ENCODE measurements around the gene TM7SF2.

TM7SF2 gene

GRCh38 chr11:65125197-65126056, 13.8 kb downstream of the TM7SF2 start:
- DNase-seq: no peak
- no peak for TF ChIP-seq CTCF (IDR thresholded peaks at IDR 0.05; ENCODE audit: low read depth, low read length)
- no peaks in the 10 kb centered on the region for H3K4me1 ChIP-seq
- H3K9me3 ChIP-seq: no peaks in the 10 kb centered on the region
- H3K4me3 ChIP-seq (ENCODE audit: low read depth, low read length): no peak overlapping the region
- no peaks in the 10 kb centered on the region for H3K27me3 ChIP-seq
- H3K36me3 ChIP-seq: peaks cover 7% of the 10 kb centered on the region

GRCh38 chr11:65126624-65127274, 15.1 kb downstream of the TM7SF2 start:
- no peaks in the 10 kb centered on the region for H3K4me1 ChIP-seq
- no peak for DNase-seq
- H3K4me3 ChIP-seq (ENCODE audit: low read depth, low read length): no peak overlapping the region
- H3K27me3 ChIP-seq: no peaks in the 10 kb centered on the region
- peaks cover 9% of the 10 kb centered on the region; the same call in 1 of the 2 replicates for H3K36me3 ChIP-seq
- TF ChIP-seq CTCF (IDR thresholded peaks at IDR 0.05; ENCODE audit: low read depth, low read length): no peak
- no peaks in the 10 kb centered on the region for H3K9me3 ChIP-seq

GRCh38 chr11:65127473-65128181, 16.0 kb downstream of the TM7SF2 start:
- no peaks in the 10 kb centered on the region for H3K9me3 ChIP-seq
- H3K27me3 ChIP-seq: no peaks in the 10 kb centered on the region
- no peak overlapping the region for H3K4me3 ChIP-seq (ENCODE audit: low read depth, low read length)
- TF ChIP-seq CTCF (IDR thresholded peaks at IDR 0.05; ENCODE audit: low read depth, low read length): no peak
- H3K36me3 ChIP-seq: peaks cover 9% of the 10 kb centered on the region; the same call in 1 of the 2 replicates
- H3K4me1 ChIP-seq: no peaks in the 10 kb centered on the region
- DNase-seq: no peak

- H3K9me3 ChIP-seq: no peaks in the 10 kb centered on the region
- H3K36me3 ChIP-seq: peaks cover 9% of the 10 kb centered on the region; the same call in 1 of the 2 replicates
- no peak for DNase-seq
- H3K27me3 ChIP-seq: no peaks in the 10 kb centered on the region
- no peak overlapping the region for H3K4me3 ChIP-seq (ENCODE audit: low read depth, low read length)
- no peak for TF ChIP-seq CTCF (IDR thresholded peaks at IDR 0.05; ENCODE audit: low read depth, low read length)
- no peaks in the 10 kb centered on the region for H3K4me1 ChIP-seq
Observed at GRCh38 chr11:65128182-65129145, 16.8 kb downstream of the TM7SF2 start.

- H3K4me1 ChIP-seq: no peaks in the 10 kb centered on the region
- DNase-seq: no peak
- no peak overlapping the region for H3K4me3 ChIP-seq (ENCODE audit: low read depth, low read length)
- no peaks in the 10 kb centered on the region for H3K9me3 ChIP-seq
- H3K36me3 ChIP-seq: peaks cover 9% of the 10 kb centered on the region; the same call in 1 of the 2 replicates
- no peaks in the 10 kb centered on the region for H3K27me3 ChIP-seq
- TF ChIP-seq CTCF (IDR thresholded peaks at IDR 0.05; ENCODE audit: low read depth, low read length): no peak
Observed at GRCh38 chr11:65129649-65130441, 18.2 kb downstream of the TM7SF2 start.
